AG08395 (cell line): ENCODE measurements around the gene DGLUCY.
A peak's percentile ranks its signal among the peaks of the same experiment; 100 is the strongest.
"Not testable (repeated sequence)": the region's sequence is repeated elsewhere in the genome, so short reads cannot be mapped to it uniquely, and the experiment has no call there.

Experiments
- DNase-seq: peaks from one replicate; pipeline ENCODE4 v3.0.0; 2012; ENCODE audit warnings: mixed read lengths, low spot score

The DGLUCY gene

GRCh38 chr14:91113829-91114078, at the start of gene DGLUCY:
Gene DGLUCY, plus strand, starts transcription at chr14:91114073. Its CDS starts 46,222 bp downstream, at chr14:91160295.
- DNase-seq: peak; percentile 89

GRCh38 chr14:91065266-91065665, 48.6 kb upstream of the DGLUCY start:
- DNase-seq: no peak

- DNase-seq: no peak
These were observed 46.7 kb upstream of the DGLUCY start for GRCh38 chr14:91067186-91067585.

GRCh38 chr14:91068642-91069041, 45.2 kb upstream of the DGLUCY start:
- DNase-seq: no peak

- DNase-seq: no peak
These were observed 43.3 kb upstream of the DGLUCY start for GRCh38 chr14:91070572-91070971.

- DNase-seq: no peak
These were observed 38.3 kb upstream of the DGLUCY start for GRCh38 chr14:91075553-91075952.

- DNase-seq: no peak
These were observed 35.7 kb upstream of the DGLUCY start for GRCh38 chr14:91078095-91078737.

- DNase-seq: no peak
These were observed 33.8 kb upstream of the DGLUCY start for GRCh38 chr14:91080071-91080470.

- no peak for DNase-seq
These were observed 31.6 kb upstream of the DGLUCY start for GRCh38 chr14:91082282-91082681.

- DNase-seq: no peak
These were observed 29.4 kb upstream of the DGLUCY start for GRCh38 chr14:91084516-91084915.

GRCh38 chr14:91087470-91087869, 26.4 kb upstream of the DGLUCY start:
- not testable (repeated sequence) for DNase-seq

- DNase-seq: no peak
These were observed 25.2 kb upstream of the DGLUCY start for GRCh38 chr14:91088585-91089235.

GRCh38 chr14:91089958-91090535, 23.8 kb upstream of the DGLUCY start:
- DNase-seq: no peak

- no peak for DNase-seq
These were observed 23.1 kb upstream of the DGLUCY start for GRCh38 chr14:91090743-91091142.

GRCh38 chr14:91092073-91092472, 21.8 kb upstream of the DGLUCY start:
- DNase-seq: no peak

- DNase-seq: not testable (repeated sequence)
These were observed 20.0 kb upstream of the DGLUCY start for GRCh38 chr14:91093743-91094472.

GRCh38 chr14:91094772-91095171, 19.1 kb upstream of the DGLUCY start:
- no peak for DNase-seq

GRCh38 chr14:91095178-91095577, 18.7 kb upstream of the DGLUCY start:
- DNase-seq: no peak

GRCh38 chr14:91097657-91098056, 16.2 kb upstream of the DGLUCY start:
- not testable (repeated sequence) for DNase-seq

GRCh38 chr14:91098591-91098990, 15.3 kb upstream of the DGLUCY start:
- no peak for DNase-seq

GRCh38 chr14:91100102-91100501, 13.8 kb upstream of the DGLUCY start:
- DNase-seq: no peak

GRCh38 chr14:91103116-91103515, 10.8 kb upstream of the DGLUCY start:
- DNase-seq: no peak
